ENCODE measurements around the gene LMNTD2. TPM values are rescaled to one million over a fixed set of nuclear protein-coding genes. Genes with fewer than 3 reads are reported as not detected.

The LMNTD2 gene
- total RNA-seq, 1 donor from 2014 or later = 2.3 TPM

GRCh38 chr11:540583-541432, 19.7 kb downstream of the LMNTD2 start:
- H3K4me3 Mint-ChIP-seq (ENCODE audit: unreplicated experiment) = no peak overlapping the region
- H3K4me1 Mint-ChIP-seq (ENCODE audit: low read depth, unreplicated experiment) = no peaks in the 10 kb centered on the region
- TF ChIP-seq, protein P1, sequence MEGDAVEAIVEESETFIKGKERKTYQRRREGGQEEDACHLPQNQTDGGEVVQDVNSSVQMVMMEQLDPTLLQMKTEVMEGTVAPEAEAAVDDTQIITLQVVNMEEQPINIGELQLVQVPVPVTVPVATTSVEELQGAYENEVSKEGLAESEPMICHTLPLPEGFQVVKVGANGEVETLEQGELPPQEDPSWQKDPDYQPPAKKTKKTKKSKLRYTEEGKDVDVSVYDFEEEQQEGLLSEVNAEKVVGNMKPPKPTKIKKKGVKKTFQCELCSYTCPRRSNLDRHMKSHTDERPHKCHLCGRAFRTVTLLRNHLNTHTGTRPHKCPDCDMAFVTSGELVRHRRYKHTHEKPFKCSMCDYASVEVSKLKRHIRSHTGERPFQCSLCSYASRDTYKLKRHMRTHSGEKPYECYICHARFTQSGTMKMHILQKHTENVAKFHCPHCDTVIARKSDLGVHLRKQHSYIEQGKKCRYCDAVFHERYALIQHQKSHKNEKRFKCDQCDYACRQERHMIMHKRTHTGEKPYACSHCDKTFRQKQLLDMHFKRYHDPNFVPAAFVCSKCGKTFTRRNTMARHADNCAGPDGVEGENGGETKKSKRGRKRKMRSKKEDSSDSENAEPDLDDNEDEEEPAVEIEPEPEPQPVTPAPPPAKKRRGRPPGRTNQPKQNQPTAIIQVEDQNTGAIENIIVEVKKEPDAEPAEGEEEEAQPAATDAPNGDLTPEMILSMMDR (IDR thresholded peaks at IDR 0.05; ENCODE audit: partially characterized antibody, unreplicated experiment) = no peak
- H3K27me3 Mint-ChIP-seq (ENCODE audit: unreplicated experiment) = peaks cover 4% of the 10 kb centered on the region
- H3K9me3 Mint-ChIP-seq (ENCODE audit: unreplicated experiment) = peaks cover 5% of the 10 kb centered on the region
- DNase-seq = peak; percentile 19
- no peaks in the 10 kb centered on the region for H3K36me3 Mint-ChIP-seq (ENCODE audit: unreplicated experiment)
- no peak overlapping the region for H3K27ac Mint-ChIP-seq (ENCODE audit: unreplicated experiment)

DNA sequence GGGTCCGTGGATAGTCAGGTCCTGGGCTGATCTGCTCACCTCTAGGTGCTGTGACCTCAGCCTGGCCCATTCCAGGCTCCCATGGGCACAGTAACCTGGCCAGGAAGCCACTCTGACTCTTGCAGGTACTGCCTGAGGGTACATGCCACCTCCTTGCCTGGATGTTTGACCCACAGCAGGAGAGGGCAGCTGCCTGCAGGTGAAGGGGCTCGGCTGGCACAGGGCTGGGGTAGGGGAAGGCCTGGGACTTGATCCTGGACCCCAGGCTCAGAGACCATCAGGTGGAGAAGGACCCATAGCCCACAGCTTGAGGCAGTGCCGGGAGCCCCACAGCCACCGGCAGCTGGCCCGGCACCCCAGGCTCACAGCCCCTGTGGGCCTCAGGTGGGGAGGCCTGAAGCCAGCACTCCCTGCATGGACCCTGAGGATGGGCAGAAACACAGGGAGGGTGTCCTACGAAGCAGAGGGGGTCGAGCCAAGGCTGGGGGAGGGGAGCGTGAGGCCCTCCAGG, 20.5 kb downstream of the LMNTD2 start:
- H3K4me3 Mint-ChIP-seq (ENCODE audit: unreplicated experiment) = no peak overlapping the region
- no peaks in the 10 kb centered on the region for H3K36me3 Mint-ChIP-seq (ENCODE audit: unreplicated experiment)
- H3K27ac Mint-ChIP-seq (ENCODE audit: unreplicated experiment) = no peak overlapping the region

DNA sequence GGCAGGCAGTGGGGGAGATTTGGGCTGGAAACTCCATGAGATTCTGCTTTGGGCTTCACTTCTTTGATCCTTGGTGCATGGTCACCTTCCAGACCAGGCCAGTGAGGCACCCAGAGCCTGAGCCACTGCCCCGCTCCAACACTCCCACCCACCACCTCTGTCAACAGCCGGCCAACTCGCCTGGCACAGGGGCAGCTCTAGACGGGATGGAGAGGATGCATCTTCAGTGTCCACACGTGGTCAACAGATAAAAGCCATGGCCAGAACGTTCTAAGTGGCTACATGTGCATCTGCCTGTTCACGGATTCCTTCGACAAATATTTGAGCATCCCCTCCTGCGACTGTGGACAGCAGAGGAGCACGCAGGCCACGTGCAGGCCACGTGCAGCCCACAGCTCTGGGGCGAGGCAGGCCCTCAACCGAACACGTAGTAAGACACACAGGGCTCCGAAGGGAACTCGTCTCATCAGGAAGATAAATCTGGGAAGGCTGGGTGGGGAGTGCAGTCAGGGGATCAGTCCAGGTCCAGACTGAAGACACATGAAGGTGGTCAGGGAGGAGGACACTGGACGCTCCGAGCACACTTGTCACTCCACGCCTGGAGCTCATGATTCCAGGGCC, 22.0 kb downstream of the LMNTD2 start:
- TF ChIP-seq, protein P1 (IDR thresholded peaks at IDR 0.05; ENCODE audit: partially characterized antibody, unreplicated experiment) = no peak
- H3K4me1 Mint-ChIP-seq (ENCODE audit: low read depth, unreplicated experiment) = no peaks in the 10 kb centered on the region
- H3K4me3 Mint-ChIP-seq (ENCODE audit: unreplicated experiment) = no peak overlapping the region
- peaks cover 5% of the 10 kb centered on the region for H3K9me3 Mint-ChIP-seq (ENCODE audit: unreplicated experiment)
- no peaks in the 10 kb centered on the region for H3K36me3 Mint-ChIP-seq (ENCODE audit: unreplicated experiment)
- no peak for DNase-seq
- H3K27ac Mint-ChIP-seq (ENCODE audit: unreplicated experiment) = no peak overlapping the region
- H3K27me3 Mint-ChIP-seq (ENCODE audit: unreplicated experiment) = peaks cover 4% of the 10 kb centered on the region

More for the DNA sequence above, 20.5 kb downstream of the LMNTD2 start:
- Mint-ChIP-seq H3K9me3 (ENCODE audit: unreplicated experiment) (peaks cover 5% of the 10 kb centered on the region), H3K27me3 (ENCODE audit: unreplicated experiment) (peaks cover 4% of the 10 kb centered on the region), H3K4me1 (ENCODE audit: low read depth, unreplicated experiment) (no peaks in the 10 kb centered on the region)
- peak; percentile 5 for DNase-seq
- TF ChIP-seq, protein P1 (IDR thresholded peaks at IDR 0.05; ENCODE audit: partially characterized antibody, unreplicated experiment) = no peak

DNA sequence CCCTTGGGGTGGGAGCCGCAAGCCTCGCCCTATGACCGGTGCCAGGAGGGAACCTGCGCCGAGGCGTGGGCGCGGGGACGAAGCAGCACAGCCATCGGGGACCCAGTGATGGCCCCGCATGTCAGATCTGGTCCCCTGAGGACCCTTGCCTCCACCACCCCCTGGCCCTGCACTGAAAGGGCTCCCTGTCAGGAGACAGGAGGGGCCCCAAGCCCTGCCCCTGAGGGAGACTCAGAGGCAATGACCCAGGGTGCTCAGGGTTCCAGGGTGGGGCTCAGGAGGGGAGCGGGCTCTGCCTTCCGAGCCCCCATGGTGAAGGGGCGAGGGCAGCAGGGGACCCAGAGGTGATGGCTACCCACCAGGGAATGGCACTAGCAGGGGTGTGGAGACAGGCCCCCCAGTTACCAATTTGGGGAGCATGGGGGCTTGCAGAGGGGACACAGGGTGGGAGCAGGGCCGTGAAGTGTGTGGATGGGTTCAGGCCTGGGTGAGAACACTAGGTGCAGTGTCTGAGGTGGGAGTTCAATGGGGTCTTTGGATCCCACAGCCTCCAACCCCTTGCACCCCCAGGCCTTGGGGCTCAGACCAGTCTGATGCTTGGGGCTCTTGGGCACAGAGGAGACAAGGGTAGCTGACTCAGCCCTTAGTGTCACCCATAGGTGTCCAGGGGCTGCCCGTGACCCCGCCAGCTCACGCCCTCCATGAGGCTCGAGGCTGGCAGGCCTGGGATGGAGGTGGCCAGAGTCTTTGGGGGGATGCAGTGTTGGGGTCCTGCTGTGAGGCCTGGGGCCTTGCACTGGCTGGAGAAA, 22.7 kb downstream of the LMNTD2 start:
- H3K4me3 Mint-ChIP-seq (ENCODE audit: unreplicated experiment) = no peak overlapping the region
- no peak for DNase-seq
- no peak overlapping the region for H3K27ac Mint-ChIP-seq (ENCODE audit: unreplicated experiment)
- no peaks in the 10 kb centered on the region for H3K36me3 Mint-ChIP-seq (ENCODE audit: unreplicated experiment)
- TF ChIP-seq, protein P1 (IDR thresholded peaks at IDR 0.05; ENCODE audit: partially characterized antibody, unreplicated experiment) = no peak
- H3K9me3 Mint-ChIP-seq (ENCODE audit: unreplicated experiment) = peaks cover 5% of the 10 kb centered on the region
- no peaks in the 10 kb centered on the region for H3K4me1 Mint-ChIP-seq (ENCODE audit: low read depth, unreplicated experiment)
- H3K27me3 Mint-ChIP-seq (ENCODE audit: unreplicated experiment) = peaks cover 4% of the 10 kb centered on the region
